ENCODE results near the gene SAMD1. TPM values are rescaled to one million over a fixed set of nuclear protein-coding genes. Genes with fewer than 3 reads are reported as not detected.

The SAMD1 gene
- total RNA-seq, 2 donors from 2014 or later: 94.2 to 126 TPM

GRCh38 chr19:14039181-14039580 lies 51.4 kb downstream of the SAMD1 start:
- Mint-ChIP-seq H3K4me1 (no peaks in the 10 kb centered on the region), H3K27me3 (ENCODE audit: insufficient read depth) (no peaks in the 10 kb centered on the region), H3K4me3 (no peak overlapping the region), H3K9me3 (no peaks in the 10 kb centered on the region), H3K27ac (no peak overlapping the region), H3K36me3 (ENCODE audit: low read depth) (peaks cover 10% of the 10 kb centered on the region)
- DNase-seq: no peak
- Histone ChIP-seq H3K9me3 (ENCODE audit: control insufficient read depth, low read length) (no peaks in the 10 kb centered on the region), H3K4me1 (ENCODE audit: control insufficient read depth, insufficient read depth, low read length) (no peaks in the 10 kb centered on the region), H3K36me3 (ENCODE audit: control insufficient read depth, insufficient read depth, low read length) (peaks cover 4% of the 10 kb centered on the region), H3K4me3 (ENCODE audit: low read length) (no peak overlapping the region), H3K9ac (ENCODE audit: extremely low read depth, low read length, poor library complexity, severe bottlenecking) (no peak overlapping the region), H3K27me3 (ENCODE audit: control insufficient read depth, insufficient read depth, low read length, poor library complexity, severe bottlenecking) (no peaks in the 10 kb centered on the region), H3K27ac (ENCODE audit: low read depth, low read length) (no peak overlapping the region)
- no peak for TF ChIP-seq CTCF (conservative IDR thresholded peaks at IDR 0.05)
- 91 to 94% methylated on average over 3 to 7 of the region's 7 CpGs for WGBS, 2 experiments (ENCODE audit: insufficient coverage in 1 of 2, insufficient read length in 1 of 2)

Other genes starting within 250 kb of the SAMD1 start
- gene NANOS3, start 213.6 kb downstream of the SAMD1 start, total RNA-seq: under 1 TPM in 1 of 2 donors, not detected in 1; 0.64 TPM
- 1 to 10 TPM; 4.4 to 7.4 TPM for gene BRME1, start 184.6 kb downstream of the SAMD1 start, total RNA-seq
- gene CC2D1A, start 184.6 kb downstream of the SAMD1 start, total RNA-seq: 10 to 100 TPM; 45.1 to 55.9 TPM
- gene PODNL1, start 152.3 kb downstream of the SAMD1 start, total RNA-seq: under 1 TPM in 1 of 2 donors, not detected in 1; 0.29 TPM
- 10 to 100 TPM; 62.4 to 72.9 TPM for gene DCAF15, start 138.2 kb downstream of the SAMD1 start, total RNA-seq
- 10 to 100 TPM; 17.1 to 24.3 TPM for gene RFX1, start 84.4 kb downstream of the SAMD1 start, total RNA-seq
- gene RLN3, start 62.6 kb downstream of the SAMD1 start, total RNA-seq: not detected
- 10 to 100 TPM; 10.3 to 10.8 TPM for gene IL27RA, start 59.0 kb downstream of the SAMD1 start, total RNA-seq
- gene PALM3, start 28.7 kb downstream of the SAMD1 start, total RNA-seq: 1 to 10 TPM; 1.3 to 4.9 TPM
- 1 to 10 TPM in 1 of 2 donors, under 1 TPM in 1; 0.73 to 1.4 TPM for gene MISP3, start 18.0 kb downstream of the SAMD1 start, total RNA-seq
- gene C19orf67, start 5.0 kb downstream of the SAMD1 start, total RNA-seq: 1 to 10 TPM in 1 of 2 donors, under 1 TPM in 1; 0.73 to 1.1 TPM
- 10 to 100 TPM; 62.1 to 73.8 TPM for gene PRKACA, start 27.0 kb upstream of the SAMD1 start, total RNA-seq
- 10 to 100 TPM; 37.8 to 47.8 TPM for gene ASF1B, start 45.8 kb upstream of the SAMD1 start, total RNA-seq
- gene ADGRL1, start 115.4 kb upstream of the SAMD1 start, total RNA-seq: 10 to 100 TPM; 70.8 to 82.6 TPM